Measurements from ENCODE around the gene GORASP1. TPM values are rescaled to one million over a fixed set of nuclear protein-coding genes. Genes with fewer than 3 reads are reported as not detected.
A peak's percentile ranks its signal among the peaks of the same experiment; 100 is the strongest.

The GORASP1 gene
- total RNA-seq, 4 donors from 2014 or later = 45.8 to 72.9 (median 61.9) TPM

- no peak overlapping the region for H3K27ac ChIP-seq
- no peaks in the 10 kb centered on the region for H3K9me3 ChIP-seq
- no peaks in the 10 kb centered on the region for H3K27me3 ChIP-seq
- TF ChIP-seq EP300 (IDR thresholded peaks at IDR 0.05) (no peak), POLR2A (IDR thresholded peaks at IDR 0.05) (no peak)
- TF ChIP-seq, protein P1, sequence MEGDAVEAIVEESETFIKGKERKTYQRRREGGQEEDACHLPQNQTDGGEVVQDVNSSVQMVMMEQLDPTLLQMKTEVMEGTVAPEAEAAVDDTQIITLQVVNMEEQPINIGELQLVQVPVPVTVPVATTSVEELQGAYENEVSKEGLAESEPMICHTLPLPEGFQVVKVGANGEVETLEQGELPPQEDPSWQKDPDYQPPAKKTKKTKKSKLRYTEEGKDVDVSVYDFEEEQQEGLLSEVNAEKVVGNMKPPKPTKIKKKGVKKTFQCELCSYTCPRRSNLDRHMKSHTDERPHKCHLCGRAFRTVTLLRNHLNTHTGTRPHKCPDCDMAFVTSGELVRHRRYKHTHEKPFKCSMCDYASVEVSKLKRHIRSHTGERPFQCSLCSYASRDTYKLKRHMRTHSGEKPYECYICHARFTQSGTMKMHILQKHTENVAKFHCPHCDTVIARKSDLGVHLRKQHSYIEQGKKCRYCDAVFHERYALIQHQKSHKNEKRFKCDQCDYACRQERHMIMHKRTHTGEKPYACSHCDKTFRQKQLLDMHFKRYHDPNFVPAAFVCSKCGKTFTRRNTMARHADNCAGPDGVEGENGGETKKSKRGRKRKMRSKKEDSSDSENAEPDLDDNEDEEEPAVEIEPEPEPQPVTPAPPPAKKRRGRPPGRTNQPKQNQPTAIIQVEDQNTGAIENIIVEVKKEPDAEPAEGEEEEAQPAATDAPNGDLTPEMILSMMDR (IDR thresholded peaks at IDR 0.05) = no peak
- no peak overlapping the region for H3K4me3 ChIP-seq
- 25 to 37% methylated on average over 1 of the region's 1 CpG for WGBS, 2 donors
- DNase-seq (ENCODE audit: low spot score in 2 of 2) = no peak
- H3K4me1 ChIP-seq = no peaks in the 10 kb centered on the region
- H3K36me3 ChIP-seq = peaks cover 0 to 37% (median 0%) of the 10 kb centered on the region in 3 donors
Observed at GRCh38 chr3:39127908-39128304, 20.5 kb upstream of the GORASP1 start.

DNA sequence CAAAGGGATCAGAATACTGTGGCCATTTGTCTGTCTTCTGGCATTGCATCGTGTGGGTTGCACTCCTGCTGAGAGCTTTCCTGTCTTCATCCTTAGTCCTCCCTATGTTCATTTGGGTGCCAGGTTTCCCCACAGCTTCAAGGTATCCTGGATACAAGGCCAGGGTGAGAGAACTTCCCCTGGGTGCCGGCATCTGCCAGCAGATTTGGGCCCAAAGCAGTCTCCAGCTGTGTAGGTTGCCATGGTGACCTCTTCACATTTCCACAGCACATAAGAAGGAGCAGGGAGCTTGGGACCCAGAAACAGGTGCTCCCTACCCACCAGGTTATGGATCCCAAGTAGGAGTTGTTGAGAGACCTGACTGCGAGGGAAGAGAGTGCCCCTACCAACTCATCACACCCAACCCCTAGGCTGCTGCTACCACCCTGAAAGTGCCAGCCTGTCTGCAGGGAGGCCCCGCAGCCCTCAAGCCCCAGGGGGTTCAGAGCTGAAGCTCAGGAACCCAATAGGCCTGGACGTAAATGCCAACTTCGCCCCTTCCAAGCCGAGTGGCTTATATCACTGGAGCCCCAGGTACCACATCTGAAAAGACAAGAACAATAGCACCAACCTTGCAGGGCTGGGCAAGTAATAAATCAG lies 20.0 kb upstream of the GORASP1 start:
- Histone ChIP-seq H3K4me3 (no peak overlapping the region), H3K27me3 (no peaks in the 10 kb centered on the region), H3K4me1 (no peaks in the 10 kb centered on the region), H3K27ac (no peak overlapping the region), H3K9me3 (no peaks in the 10 kb centered on the region), H3K36me3 (peaks cover 0 to 35% (median 0%) of the 10 kb centered on the region in 3 donors)
- no peak for DNase-seq (ENCODE audit: low spot score in 2 of 2)
- TF ChIP-seq, protein P1 (IDR thresholded peaks at IDR 0.05) = no peak
- TF ChIP-seq EP300 (IDR thresholded peaks at IDR 0.05) (no peak), POLR2A (IDR thresholded peaks at IDR 0.05) (no peak)
- WGBS, 2 donors = 73 to 74% methylated on average over 7 of the region's 7 CpGs

GRCh38 chr3:39126532-39127071 lies 19.2 kb upstream of the GORASP1 start:
- TF ChIP-seq EP300 (IDR thresholded peaks at IDR 0.05) (no peak), POLR2A (IDR thresholded peaks at IDR 0.05) (no peak)
- TF ChIP-seq, protein P1 (IDR thresholded peaks at IDR 0.05) = peak; percentile 39 to 67 (median 46)
- WGBS, 2 donors = 34 to 50% methylated on average over 5 to 6 of the region's 6 CpGs

GRCh38 chr3:39125841-39126500 lies 18.5 kb upstream of the GORASP1 start:
- peaks cover 0 to 35% (median 0%) of the 10 kb centered on the region in 3 donors for H3K36me3 ChIP-seq
- no peaks in the 10 kb centered on the region for H3K4me1 ChIP-seq
- H3K9me3 ChIP-seq = no peaks in the 10 kb centered on the region
- H3K27ac ChIP-seq = no peak overlapping the region
- no peaks in the 10 kb centered on the region for H3K27me3 ChIP-seq
- H3K4me3 ChIP-seq = no peak overlapping the region
- no peak for TF ChIP-seq EP300 (IDR thresholded peaks at IDR 0.05)
- TF ChIP-seq, protein P1 (IDR thresholded peaks at IDR 0.05) = no peak
- no peak for TF ChIP-seq POLR2A (IDR thresholded peaks at IDR 0.05)
- no peak for DNase-seq (ENCODE audit: low spot score in 2 of 2)
- 71 to 79% methylated on average over 10 to 12 of the region's 12 CpGs for WGBS, 2 donors

More at GRCh38 chr3:39126532-39127071, 19.2 kb upstream of the GORASP1 start:
- H3K4me1 ChIP-seq = no peaks in the 10 kb centered on the region
- H3K27ac ChIP-seq = no peak overlapping the region
- no peak overlapping the region for H3K4me3 ChIP-seq
- DNase-seq (ENCODE audit: low spot score in 2 of 2) = peak in 1 of 2 donors; percentile 67
- peaks cover 0 to 31% (median 0%) of the 10 kb centered on the region in 3 donors for H3K36me3 ChIP-seq
- no peaks in the 10 kb centered on the region for H3K9me3 ChIP-seq
- H3K27me3 ChIP-seq = no peaks in the 10 kb centered on the region

All from tibial nerve (tissue), 4 donors.